ENCODE measurements around the gene PTPRN2.

The PTPRN2 gene

GRCh38 chr7:157824011-157824818, 763.4 kb downstream of the PTPRN2 start:
- H3K4me3 ChIP-seq (ENCODE audit: low read depth, low read length), result no peak overlapping the region
- TF ChIP-seq MYC (IDR thresholded peaks at IDR 0.05; ENCODE audit: low read depth, low read length) (no peak), POLR2A (IDR thresholded peaks at IDR 0.05; ENCODE audit: extremely low read depth, insufficient read length) (no peak)
- TF ChIP-seq, protein P1, sequence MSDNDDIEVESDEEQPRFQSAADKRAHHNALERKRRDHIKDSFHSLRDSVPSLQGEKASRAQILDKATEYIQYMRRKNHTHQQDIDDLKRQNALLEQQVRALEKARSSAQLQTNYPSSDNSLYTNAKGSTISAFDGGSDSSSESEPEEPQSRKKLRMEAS (IDR thresholded peaks at IDR 0.05; ENCODE audit: low read depth, low read length), result no peak
- DNase-seq (ENCODE audit: low read depth), result no peak

DNA sequence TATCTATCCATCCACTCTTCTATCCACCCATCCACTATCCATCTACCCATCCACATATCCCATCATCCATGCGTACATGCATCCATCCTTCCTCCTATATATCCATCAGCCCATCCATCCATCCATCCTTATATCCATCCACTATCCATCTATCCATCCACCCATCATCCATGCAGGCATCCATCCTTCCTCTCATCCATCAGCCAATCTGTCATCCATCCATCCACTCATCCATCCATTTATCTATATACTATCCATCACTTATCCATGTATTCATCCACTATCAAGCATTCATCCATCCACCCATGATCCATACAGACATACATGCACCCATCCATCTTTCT, 765.0 kb downstream of the PTPRN2 start:
- no peak overlapping the region for H3K4me3 ChIP-seq (ENCODE audit: low read depth, low read length)
- DNase-seq (ENCODE audit: low read depth), result no peak
- TF ChIP-seq MYC (IDR thresholded peaks at IDR 0.05; ENCODE audit: low read depth, low read length) (no peak), POLR2A (IDR thresholded peaks at IDR 0.05; ENCODE audit: extremely low read depth, insufficient read length) (no peak)
- TF ChIP-seq, protein P2, sequence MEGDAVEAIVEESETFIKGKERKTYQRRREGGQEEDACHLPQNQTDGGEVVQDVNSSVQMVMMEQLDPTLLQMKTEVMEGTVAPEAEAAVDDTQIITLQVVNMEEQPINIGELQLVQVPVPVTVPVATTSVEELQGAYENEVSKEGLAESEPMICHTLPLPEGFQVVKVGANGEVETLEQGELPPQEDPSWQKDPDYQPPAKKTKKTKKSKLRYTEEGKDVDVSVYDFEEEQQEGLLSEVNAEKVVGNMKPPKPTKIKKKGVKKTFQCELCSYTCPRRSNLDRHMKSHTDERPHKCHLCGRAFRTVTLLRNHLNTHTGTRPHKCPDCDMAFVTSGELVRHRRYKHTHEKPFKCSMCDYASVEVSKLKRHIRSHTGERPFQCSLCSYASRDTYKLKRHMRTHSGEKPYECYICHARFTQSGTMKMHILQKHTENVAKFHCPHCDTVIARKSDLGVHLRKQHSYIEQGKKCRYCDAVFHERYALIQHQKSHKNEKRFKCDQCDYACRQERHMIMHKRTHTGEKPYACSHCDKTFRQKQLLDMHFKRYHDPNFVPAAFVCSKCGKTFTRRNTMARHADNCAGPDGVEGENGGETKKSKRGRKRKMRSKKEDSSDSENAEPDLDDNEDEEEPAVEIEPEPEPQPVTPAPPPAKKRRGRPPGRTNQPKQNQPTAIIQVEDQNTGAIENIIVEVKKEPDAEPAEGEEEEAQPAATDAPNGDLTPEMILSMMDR (IDR thresholded peaks at IDR 0.05; ENCODE audit: low read depth, low read length), result no peak
- TF ChIP-seq, protein P1 (IDR thresholded peaks at IDR 0.05; ENCODE audit: low read depth, low read length), result no peak

- DNase-seq (ENCODE audit: low read depth), result no peak
- TF ChIP-seq, protein P1 (IDR thresholded peaks at IDR 0.05; ENCODE audit: low read depth, low read length), result no peak
- TF ChIP-seq MYC (IDR thresholded peaks at IDR 0.05; ENCODE audit: low read depth, low read length) (no peak), POLR2A (IDR thresholded peaks at IDR 0.05; ENCODE audit: extremely low read depth, insufficient read length) (no peak)
- TF ChIP-seq, protein P2 (IDR thresholded peaks at IDR 0.05; ENCODE audit: low read depth, low read length), result no peak
- H3K4me3 ChIP-seq (ENCODE audit: low read depth, low read length), result no peak overlapping the region
These were observed 765.5 kb downstream of the PTPRN2 start for GRCh38 chr7:157821959-157822687.

GRCh38 chr7:157820796-157821195, 766.8 kb downstream of the PTPRN2 start:
- H3K4me3 ChIP-seq (ENCODE audit: low read depth, low read length), result no peak overlapping the region
- no peak for DNase-seq (ENCODE audit: low read depth)
- TF ChIP-seq, protein P1 (IDR thresholded peaks at IDR 0.05; ENCODE audit: low read depth, low read length), result no peak
- TF ChIP-seq MYC (IDR thresholded peaks at IDR 0.05; ENCODE audit: low read depth, low read length), result no peak

DNA sequence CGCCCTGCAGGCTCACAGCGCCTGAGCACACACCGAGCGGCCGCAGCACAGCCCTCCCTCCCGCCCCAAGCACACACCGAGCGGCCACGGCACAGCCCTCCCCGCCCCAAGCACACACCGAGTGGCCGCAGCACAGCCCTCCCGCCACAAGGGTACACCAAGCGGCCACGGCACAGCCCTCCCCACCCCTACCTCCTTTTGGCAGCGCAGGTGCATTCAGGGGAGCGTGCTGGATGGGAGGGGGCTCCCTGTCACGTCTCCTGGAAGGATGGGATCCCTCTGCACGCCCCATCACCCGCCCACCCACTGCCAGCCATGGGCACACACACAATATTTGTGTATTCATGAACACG, 768.2 kb downstream of the PTPRN2 start:
- DNase-seq (ENCODE audit: low read depth), result no peak
- no peak overlapping the region for H3K4me3 ChIP-seq (ENCODE audit: low read depth, low read length)
- TF ChIP-seq MYC (IDR thresholded peaks at IDR 0.05; ENCODE audit: low read depth, low read length) (no peak), POLR2A (IDR thresholded peaks at IDR 0.05; ENCODE audit: extremely low read depth, insufficient read length) (no peak)
- TF ChIP-seq, protein P2 (IDR thresholded peaks at IDR 0.05; ENCODE audit: low read depth, low read length), result no peak
- TF ChIP-seq, protein P1 (IDR thresholded peaks at IDR 0.05; ENCODE audit: low read depth, low read length), result no peak

GRCh38 chr7:157818701-157819454, 768.7 kb downstream of the PTPRN2 start:
- no peak for TF ChIP-seq POLR2A (IDR thresholded peaks at IDR 0.05; ENCODE audit: extremely low read depth, insufficient read length)
- TF ChIP-seq, protein P2 (IDR thresholded peaks at IDR 0.05; ENCODE audit: low read depth, low read length), result no peak
- TF ChIP-seq, protein P1 (IDR thresholded peaks at IDR 0.05; ENCODE audit: low read depth, low read length), result no peak
- TF ChIP-seq MYC (IDR thresholded peaks at IDR 0.05; ENCODE audit: low read depth, low read length), result no peak
- no peak overlapping the region for H3K4me3 ChIP-seq (ENCODE audit: low read depth, low read length)
- DNase-seq (ENCODE audit: low read depth), result no peak
